ENCODE data around the gene RASA3. TPM values are rescaled to one million over a fixed set of nuclear protein-coding genes. Genes with fewer than 3 reads are reported as not detected.
A peak's percentile ranks its signal among the peaks of the same experiment; 100 is the strongest.

RASA3 gene
- total RNA-seq, 1 donor from 2014 or later = 2.9 TPM

DNA sequence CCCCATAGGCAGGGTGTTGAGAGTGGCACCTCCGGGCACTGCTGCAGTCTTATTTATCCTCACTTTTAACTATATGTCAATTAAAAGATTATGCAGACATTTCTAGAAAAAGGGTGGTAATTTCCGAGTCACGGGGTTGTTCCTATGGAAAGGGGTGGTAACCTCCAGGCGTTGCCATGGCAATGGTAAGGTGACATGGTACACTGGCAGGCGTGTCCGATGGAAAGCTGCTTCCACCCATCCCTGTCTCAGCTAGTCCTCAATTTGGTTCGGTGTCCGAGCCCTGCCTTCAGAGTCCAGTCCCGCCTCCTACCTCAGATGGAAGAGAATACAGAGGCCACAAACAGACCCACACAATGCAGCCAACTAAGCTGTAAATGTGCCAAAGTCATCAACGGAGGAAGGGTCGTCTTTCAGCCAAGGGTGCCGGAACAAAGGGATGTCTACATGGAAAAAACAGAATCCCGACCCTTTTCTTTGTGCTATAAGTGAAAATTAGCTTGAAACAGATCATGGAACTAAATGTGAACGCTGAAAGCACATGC, 85.9 kb downstream of the RASA3 start:
- H3K4me3 Mint-ChIP-seq = no peak overlapping the region
- H3K4me1 ChIP-seq = peaks cover 21% of the 10 kb centered on the region
- DNase-seq (ENCODE audit: low spot score) = no peak
- H3K27ac Mint-ChIP-seq = no peak overlapping the region
- no peak overlapping the region for H3K27ac ChIP-seq
- H3K4me2 ChIP-seq = no peak overlapping the region
- H3K79me2 ChIP-seq (ENCODE audit: low read depth) = no peaks in the 10 kb centered on the region
- H2AFZ ChIP-seq (replicated peaks) = no peak overlapping the region
- no peaks in the 10 kb centered on the region for H3K27me3 ChIP-seq
- H3K4me1 Mint-ChIP-seq = peaks cover 39% of the 10 kb centered on the region
- no peak overlapping the region for H3K4me3 ChIP-seq
- H3K9me3 Mint-ChIP-seq = peaks cover 18% of the 10 kb centered on the region
- H3F3A ChIP-seq (ENCODE audit: low read depth) = peaks cover 31% of the 10 kb centered on the region
- no peak overlapping the region for H3K9ac ChIP-seq
- no peaks in the 10 kb centered on the region for H3K9me3 ChIP-seq (ENCODE audit: low read depth)
- peaks cover 14% of the 10 kb centered on the region for H3K27me3 Mint-ChIP-seq (ENCODE audit: insufficient read depth, low read depth)
- TF ChIP-seq, protein P1, sequence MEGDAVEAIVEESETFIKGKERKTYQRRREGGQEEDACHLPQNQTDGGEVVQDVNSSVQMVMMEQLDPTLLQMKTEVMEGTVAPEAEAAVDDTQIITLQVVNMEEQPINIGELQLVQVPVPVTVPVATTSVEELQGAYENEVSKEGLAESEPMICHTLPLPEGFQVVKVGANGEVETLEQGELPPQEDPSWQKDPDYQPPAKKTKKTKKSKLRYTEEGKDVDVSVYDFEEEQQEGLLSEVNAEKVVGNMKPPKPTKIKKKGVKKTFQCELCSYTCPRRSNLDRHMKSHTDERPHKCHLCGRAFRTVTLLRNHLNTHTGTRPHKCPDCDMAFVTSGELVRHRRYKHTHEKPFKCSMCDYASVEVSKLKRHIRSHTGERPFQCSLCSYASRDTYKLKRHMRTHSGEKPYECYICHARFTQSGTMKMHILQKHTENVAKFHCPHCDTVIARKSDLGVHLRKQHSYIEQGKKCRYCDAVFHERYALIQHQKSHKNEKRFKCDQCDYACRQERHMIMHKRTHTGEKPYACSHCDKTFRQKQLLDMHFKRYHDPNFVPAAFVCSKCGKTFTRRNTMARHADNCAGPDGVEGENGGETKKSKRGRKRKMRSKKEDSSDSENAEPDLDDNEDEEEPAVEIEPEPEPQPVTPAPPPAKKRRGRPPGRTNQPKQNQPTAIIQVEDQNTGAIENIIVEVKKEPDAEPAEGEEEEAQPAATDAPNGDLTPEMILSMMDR (IDR thresholded peaks at IDR 0.05) = no peak
- TF ChIP-seq EZH2 (IDR thresholded peaks at IDR 0.05) (no peak), EZH2phosphoT487 (IDR thresholded peaks at IDR 0.05) (no peak)
- no peaks in the 10 kb centered on the region for H4K20me1 ChIP-seq (ENCODE audit: low read depth)
- H3K36me3 ChIP-seq = no peaks in the 10 kb centered on the region
- H3K36me3 Mint-ChIP-seq = peaks cover 37% of the 10 kb centered on the region

DNA sequence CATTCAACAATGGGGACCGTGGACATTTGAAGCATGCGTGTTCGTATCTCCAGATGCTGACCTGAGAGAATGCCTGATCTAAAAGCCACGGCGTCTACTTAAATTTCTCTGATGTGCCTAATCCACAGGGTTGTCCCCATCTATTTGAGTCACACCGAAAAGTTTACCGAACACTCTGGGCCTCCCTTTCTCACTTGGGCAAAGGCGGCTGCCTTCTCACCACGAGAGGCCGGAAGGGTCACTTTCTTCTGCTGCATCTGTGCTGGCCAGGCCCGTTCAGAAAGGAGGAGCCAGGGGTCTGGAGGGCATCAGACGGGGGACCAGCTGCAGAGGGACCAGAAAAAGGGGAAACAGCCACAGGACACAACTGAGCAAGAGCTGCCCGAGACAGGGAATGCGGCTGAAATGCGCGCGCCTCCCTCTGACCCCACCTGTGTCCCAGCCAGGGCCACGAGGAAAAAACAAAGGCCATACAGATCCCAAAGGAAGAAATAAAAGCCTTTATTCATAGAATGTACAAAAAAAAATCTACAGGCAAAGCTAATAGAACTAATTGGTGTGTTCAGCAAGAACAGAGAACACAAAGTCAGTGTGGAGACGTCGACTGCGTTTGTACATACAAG, 87.2 kb downstream of the RASA3 start:
- DNase-seq (ENCODE audit: low spot score) = no peak
- Mint-ChIP-seq H3K4me1 (peaks cover 39% of the 10 kb centered on the region), H3K9me3 (peaks cover 20% of the 10 kb centered on the region), H3K4me3 (no peak overlapping the region), H3K27me3 (ENCODE audit: insufficient read depth, low read depth) (peaks cover 14% of the 10 kb centered on the region), H3K27ac (peak overlapping the region; percentile 85), H3K36me3 (peaks cover 40% of the 10 kb centered on the region)
- Histone ChIP-seq H3K9ac (no peak overlapping the region), H3K9me3 (ENCODE audit: low read depth) (no peaks in the 10 kb centered on the region), H3K4me1 (peaks cover 21% of the 10 kb centered on the region), H4K20me1 (ENCODE audit: low read depth) (no peaks in the 10 kb centered on the region), H3K79me2 (ENCODE audit: low read depth) (no peaks in the 10 kb centered on the region), H3K4me3 (no peak overlapping the region), H3F3A (ENCODE audit: low read depth) (peaks cover 31% of the 10 kb centered on the region), H3K4me2 (no peak overlapping the region), H3K27me3 (no peaks in the 10 kb centered on the region), H2AFZ (replicated peaks) (no peak overlapping the region), H3K27ac (no peak overlapping the region), H3K36me3 (no peaks in the 10 kb centered on the region)
- TF ChIP-seq, protein P1 (IDR thresholded peaks at IDR 0.05) = no peak
- TF ChIP-seq EZH2phosphoT487 (IDR thresholded peaks at IDR 0.05) = no peak
- no peak for TF ChIP-seq EZH2 (IDR thresholded peaks at IDR 0.05)

DNA sequence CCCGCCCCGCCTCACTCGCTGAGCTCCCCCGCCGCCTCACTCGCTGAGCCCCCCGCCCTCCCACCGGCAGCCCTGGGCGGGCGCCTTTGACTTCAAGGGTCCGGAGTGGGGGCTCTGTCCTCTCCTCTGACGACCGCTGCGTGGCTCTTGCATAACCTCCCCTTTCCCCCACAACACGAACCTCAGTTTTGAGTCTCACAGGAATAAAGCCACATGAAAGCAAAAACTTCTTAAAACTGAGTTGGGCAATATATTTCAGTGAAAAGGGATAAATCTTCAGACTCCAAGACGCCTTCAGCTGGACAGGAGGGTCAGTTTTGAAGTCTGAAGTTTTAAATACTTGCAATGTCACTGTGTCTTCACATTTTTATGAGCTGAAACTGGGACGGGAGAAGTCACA, 87.9 kb downstream of the RASA3 start:
- peaks cover 31% of the 10 kb centered on the region for H3F3A ChIP-seq (ENCODE audit: low read depth)
- H3K4me1 Mint-ChIP-seq = peaks cover 37% of the 10 kb centered on the region
- DNase-seq (ENCODE audit: low spot score) = no peak
- no peaks in the 10 kb centered on the region for H3K79me2 ChIP-seq (ENCODE audit: low read depth)
- no peaks in the 10 kb centered on the region for H3K9me3 ChIP-seq (ENCODE audit: low read depth)
- H3K9ac ChIP-seq = no peak overlapping the region
- no peak overlapping the region for H2AFZ ChIP-seq (replicated peaks)
- H3K27ac ChIP-seq = no peak overlapping the region
- H3K27me3 ChIP-seq = no peaks in the 10 kb centered on the region
- H3K27me3 Mint-ChIP-seq (ENCODE audit: insufficient read depth, low read depth) = peaks cover 14% of the 10 kb centered on the region
- peaks cover 43% of the 10 kb centered on the region for H3K36me3 Mint-ChIP-seq
- peaks cover 21% of the 10 kb centered on the region for H3K4me1 ChIP-seq
- H3K27ac Mint-ChIP-seq = no peak overlapping the region
- no peak overlapping the region for H3K4me3 ChIP-seq
- H3K4me2 ChIP-seq = no peak overlapping the region
- H4K20me1 ChIP-seq (ENCODE audit: low read depth) = no peaks in the 10 kb centered on the region
- no peaks in the 10 kb centered on the region for H3K36me3 ChIP-seq
- peaks cover 20% of the 10 kb centered on the region for H3K9me3 Mint-ChIP-seq
- TF ChIP-seq, protein P1 (IDR thresholded peaks at IDR 0.05) = no peak
- TF ChIP-seq EZH2 (IDR thresholded peaks at IDR 0.05) (no peak), EZH2phosphoT487 (IDR thresholded peaks at IDR 0.05) (no peak)
- no peak overlapping the region for H3K4me3 Mint-ChIP-seq

Data from neural progenitor cell (in vitro differentiated cells).